Coronary artery (tissue), 2 donors: Measurements from ENCODE around the gene KIF2C.
"Not testable (repeated sequence)": the region's sequence is repeated elsewhere in the genome, so short reads cannot be mapped to it uniquely, and the experiment has no call there.

ENCODE experiments used
- DNase-seq: peaks from one replicate; pipeline ENCODE4 v3.0.0-alpha.2; 2017; ENCODE audit warnings: low spot score
- H3K27ac ChIP-seq, 2 donors: fragments of 200-600 bp; sonication (generic); one replicate each; pipeline ENCODE4 v1.5.1; 2016 to 2019
- H3K4me3 ChIP-seq: fragments of 200-600 bp; sonication (generic); 2 replicates; pipeline ENCODE4 v1.5.1; 2016; ENCODE audit warnings: mild to moderate bottlenecking, moderate library complexity
- TF ChIP-seq, protein P1 (sequence below): fragments of 200-600 bp; sonication (generic); IDR thresholded peaks from one replicate; pipeline ENCODE4 v1.5.1; 2019; ENCODE audit warnings: antibody characterized with exemption

Gene KIF2C

DNA sequence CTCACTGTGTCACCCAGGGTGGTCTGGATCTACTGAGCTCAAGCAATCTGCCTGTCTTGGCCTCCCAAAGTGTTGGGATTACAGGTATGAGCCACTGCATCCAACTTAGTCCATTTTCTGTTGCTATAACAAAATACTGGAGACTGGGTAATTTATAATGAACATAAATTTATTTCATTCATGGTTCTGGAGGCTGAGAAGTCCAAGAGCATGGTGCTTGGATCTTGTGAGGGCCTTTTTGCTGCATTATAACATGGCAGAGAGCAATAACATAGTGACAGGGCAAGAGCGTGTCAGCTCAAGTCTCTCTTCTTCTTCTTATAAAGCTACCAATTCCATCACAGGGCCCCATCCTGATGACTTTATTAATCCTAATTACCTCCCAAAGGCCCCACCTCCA, 3.6 kb upstream of the KIF2C start:
- no peak overlapping the region for H3K27ac ChIP-seq
- TF ChIP-seq, protein P1, sequence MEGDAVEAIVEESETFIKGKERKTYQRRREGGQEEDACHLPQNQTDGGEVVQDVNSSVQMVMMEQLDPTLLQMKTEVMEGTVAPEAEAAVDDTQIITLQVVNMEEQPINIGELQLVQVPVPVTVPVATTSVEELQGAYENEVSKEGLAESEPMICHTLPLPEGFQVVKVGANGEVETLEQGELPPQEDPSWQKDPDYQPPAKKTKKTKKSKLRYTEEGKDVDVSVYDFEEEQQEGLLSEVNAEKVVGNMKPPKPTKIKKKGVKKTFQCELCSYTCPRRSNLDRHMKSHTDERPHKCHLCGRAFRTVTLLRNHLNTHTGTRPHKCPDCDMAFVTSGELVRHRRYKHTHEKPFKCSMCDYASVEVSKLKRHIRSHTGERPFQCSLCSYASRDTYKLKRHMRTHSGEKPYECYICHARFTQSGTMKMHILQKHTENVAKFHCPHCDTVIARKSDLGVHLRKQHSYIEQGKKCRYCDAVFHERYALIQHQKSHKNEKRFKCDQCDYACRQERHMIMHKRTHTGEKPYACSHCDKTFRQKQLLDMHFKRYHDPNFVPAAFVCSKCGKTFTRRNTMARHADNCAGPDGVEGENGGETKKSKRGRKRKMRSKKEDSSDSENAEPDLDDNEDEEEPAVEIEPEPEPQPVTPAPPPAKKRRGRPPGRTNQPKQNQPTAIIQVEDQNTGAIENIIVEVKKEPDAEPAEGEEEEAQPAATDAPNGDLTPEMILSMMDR, result no peak
- no peak for DNase-seq
- no peak overlapping the region for H3K4me3 ChIP-seq

DNA sequence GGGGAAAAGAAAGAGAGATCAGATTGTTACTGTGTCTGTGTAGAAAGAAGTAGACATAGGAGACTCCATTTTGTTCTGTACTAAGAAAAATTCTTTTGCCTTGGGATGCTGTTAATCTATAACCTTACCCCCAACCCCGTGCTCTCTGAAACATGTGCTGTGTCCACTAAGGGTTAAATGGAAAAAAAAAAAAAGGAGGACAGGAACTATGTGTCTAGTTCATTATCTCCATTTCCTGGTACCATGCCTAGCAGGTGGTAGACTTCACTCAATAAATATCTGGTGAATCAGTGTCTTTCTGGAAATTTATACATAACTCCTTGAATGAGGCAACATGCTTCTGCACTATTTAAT, 707 bp upstream of the KIF2C start:
- not testable (repeated sequence) for DNase-seq
- Histone ChIP-seq H3K4me3 (peak overlapping the region; percentile 71), H3K27ac (peak overlapping the region; percentile 81 to 88)

DNA sequence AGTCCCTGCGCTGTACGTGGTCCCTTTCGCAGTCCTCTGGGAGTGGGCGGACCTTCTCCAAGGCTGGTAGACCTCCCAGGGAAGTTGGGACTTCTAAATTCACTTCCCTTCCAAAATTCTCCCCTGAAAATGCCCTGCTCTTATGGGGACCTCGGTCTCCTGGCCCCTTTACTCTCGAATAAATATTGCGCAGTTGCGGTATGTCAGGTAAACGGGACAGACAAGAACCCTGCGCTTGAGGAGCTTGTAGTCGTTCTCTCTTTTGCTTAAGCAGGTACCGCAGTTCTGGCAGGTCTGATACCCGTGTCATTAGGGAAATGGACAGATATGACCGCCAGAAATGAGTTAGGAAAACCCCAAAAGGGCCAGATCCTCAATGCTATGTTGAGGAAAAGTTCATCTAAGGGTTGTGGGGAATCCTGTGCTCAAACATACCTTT, 561 bp downstream of the KIF2C start:
- H3K27ac ChIP-seq, result peak overlapping the region in 1 of 2 donors; percentile 32
- TF ChIP-seq, protein P1, result no peak
- peak overlapping the region; percentile 71 for H3K4me3 ChIP-seq
- no peak for DNase-seq

DNA sequence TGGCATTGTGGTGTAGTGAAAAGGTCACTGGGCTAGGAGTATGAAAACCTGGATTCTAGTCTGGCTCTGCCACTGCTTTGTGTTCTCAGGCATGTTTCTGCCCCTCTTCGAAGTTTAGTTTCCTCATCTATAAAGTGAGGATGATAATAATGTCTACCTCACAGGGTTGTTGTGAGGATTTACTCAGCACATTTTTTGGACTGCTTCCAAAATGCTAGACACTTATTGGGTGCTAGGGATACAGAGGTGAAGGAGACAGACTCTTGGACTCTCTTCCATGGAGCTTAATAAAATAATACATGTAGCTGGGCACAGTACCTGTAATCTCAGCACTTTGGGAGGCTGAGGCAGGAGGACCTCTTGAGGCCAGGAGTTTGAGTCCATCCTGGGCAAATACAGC, 3.6 kb downstream of the KIF2C start:
- no peak overlapping the region for H3K27ac ChIP-seq
- H3K4me3 ChIP-seq, result no peak overlapping the region
- DNase-seq, result no peak
- TF ChIP-seq, protein P1, result no peak

DNA sequence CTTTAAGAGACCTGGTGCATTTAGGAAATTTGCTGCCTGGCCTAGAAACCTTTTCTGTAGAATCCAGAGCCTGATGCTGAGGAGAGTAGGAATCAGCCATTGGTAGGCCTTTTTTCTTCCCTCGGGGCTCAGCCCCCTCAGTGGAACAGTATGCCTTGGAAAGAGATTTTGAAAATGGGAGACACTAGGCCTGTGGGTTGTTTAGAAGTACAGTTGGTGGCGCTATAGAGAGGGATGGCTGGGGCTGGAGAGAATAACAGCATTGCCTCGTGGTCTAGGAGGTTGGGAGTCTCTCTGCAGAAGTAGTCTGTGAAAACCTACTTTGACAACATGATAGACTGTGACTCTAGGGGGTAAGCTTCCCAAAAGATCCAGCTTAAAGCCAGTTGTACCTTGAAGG, 8.2 kb downstream of the KIF2C start:
- TF ChIP-seq, protein P1, result no peak
- no peak for DNase-seq
- no peak overlapping the region for H3K27ac ChIP-seq
- H3K4me3 ChIP-seq, result no peak overlapping the region

DNA sequence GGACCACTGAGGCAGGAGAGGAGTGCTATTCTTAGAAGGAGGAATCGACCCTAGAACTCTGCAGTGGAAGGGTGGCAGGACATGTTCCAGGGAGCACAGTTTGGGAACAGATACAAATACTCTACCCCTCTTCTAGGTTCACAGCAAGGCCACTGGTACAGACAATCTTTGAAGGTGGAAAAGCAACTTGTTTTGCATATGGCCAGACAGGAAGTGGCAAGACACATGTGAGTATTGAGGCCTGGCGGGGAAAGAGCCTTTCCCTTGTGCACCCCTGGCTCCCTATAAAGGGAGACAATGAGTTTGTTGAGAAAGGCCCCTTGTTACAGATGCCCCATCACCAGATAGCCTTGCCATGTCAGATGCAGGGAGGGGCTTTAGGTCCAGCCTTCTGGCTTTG, 17.8 kb downstream of the KIF2C start:
- H3K27ac ChIP-seq, result no peak overlapping the region
- TF ChIP-seq, protein P1, result no peak
- no peak overlapping the region for H3K4me3 ChIP-seq
- DNase-seq, result no peak

DNA sequence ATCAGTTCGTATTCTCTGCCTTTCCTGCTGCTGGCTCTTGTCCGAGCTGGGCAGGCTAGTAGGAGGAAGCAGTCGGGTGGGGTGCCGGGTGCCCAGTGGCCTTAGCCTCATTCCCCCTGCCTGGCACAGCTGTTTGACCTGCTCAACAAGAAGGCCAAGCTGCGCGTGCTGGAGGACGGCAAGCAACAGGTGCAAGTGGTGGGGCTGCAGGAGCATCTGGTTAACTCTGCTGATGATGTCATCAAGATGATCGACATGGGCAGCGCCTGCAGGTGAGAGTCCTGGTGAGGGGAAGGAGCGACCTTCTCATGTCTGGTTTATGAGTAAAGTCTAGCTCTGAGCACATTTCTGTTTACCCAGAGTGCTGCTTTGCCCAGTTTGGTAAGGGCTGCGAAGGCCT, 19.4 kb downstream of the KIF2C start:
- TF ChIP-seq, protein P1, result no peak
- no peak overlapping the region for H3K4me3 ChIP-seq

DNA sequence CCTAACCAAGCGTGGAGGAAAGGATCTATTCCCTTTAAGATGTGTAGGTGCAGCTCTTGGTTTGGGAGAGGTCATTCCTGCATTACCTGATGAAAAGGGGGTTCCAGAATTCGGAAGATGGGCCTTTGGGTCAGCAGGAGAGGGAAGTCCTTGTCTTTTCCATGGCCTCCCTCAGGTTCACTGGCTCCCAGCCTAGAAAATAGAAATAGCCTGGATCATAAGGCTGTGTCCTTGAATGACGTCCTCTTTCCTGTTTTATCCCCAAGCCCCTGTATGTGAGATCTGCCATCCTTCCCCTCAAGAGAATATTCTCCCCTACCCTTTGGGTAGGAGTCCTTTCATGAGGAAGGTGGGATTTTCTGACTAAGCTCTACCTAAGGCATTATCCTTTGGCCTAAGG, 21.2 kb downstream of the KIF2C start:
- no peak overlapping the region for H3K4me3 ChIP-seq
- TF ChIP-seq, protein P1, result no peak
- H3K27ac ChIP-seq, result no peak overlapping the region
- no peak for DNase-seq

More for the DNA sequence above, 19.4 kb downstream of the KIF2C start:
- no peak for DNase-seq
- no peak overlapping the region for H3K27ac ChIP-seq

DNA sequence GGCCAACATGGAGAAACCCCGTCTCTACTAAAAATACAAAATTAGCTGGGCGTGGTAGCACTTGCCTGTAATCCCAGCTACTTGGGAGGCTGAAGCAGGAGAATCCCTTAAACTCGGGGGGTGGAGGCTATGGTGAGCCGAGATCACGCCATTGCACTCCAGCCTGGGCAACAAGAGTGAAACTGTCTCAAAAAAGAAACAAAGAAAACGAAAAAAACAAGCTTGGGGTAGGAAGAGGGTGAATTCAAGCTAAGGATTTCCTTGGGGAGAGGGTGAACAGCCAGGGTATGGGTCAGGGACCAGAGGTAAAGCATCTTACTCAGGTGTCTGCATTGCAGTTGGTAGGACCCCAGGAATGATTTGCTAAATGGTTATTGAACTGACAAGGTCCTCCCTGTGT, 26.8 kb downstream of the KIF2C start:
- DNase-seq, H3K27ac ChIP-seq, H3K4me3 ChIP-seq: not testable (repeated sequence)
